Stomach (tissue), 9 donors: Measurements from ENCODE around the gene NEK4. TPM values are rescaled to one million over a fixed set of nuclear protein-coding genes. Genes with fewer than 3 reads are reported as not detected.

Source experiments
- DNase-seq, 2 donors: peaks; one replicate each; pipeline versions ENCODE4 v3.0.0 to v3.0.0-alpha.2; 2013 to 2019
- H3K27ac ChIP-seq, 5 donors: fragments of 200-600 bp in 4 of 5; sonication (generic) in 4 of 5; one replicate each; pipeline ENCODE4 v1.5.1; 2013 to 2019; ENCODE audit warnings: mild to moderate bottlenecking in 1 of 5, moderate library complexity in 1 of 5
- H3K27me3 ChIP-seq, 3 donors: fragments of 200-600 bp; sonication (generic); one replicate each; pipeline ENCODE4 v1.5.1; 2017 to 2019; ENCODE audit warnings: mixed run types in 1 of 3
- H3K36me3 ChIP-seq, 4 donors: fragments of 200-600 bp; sonication (generic); 1 replicate in 3 of 4; 2 replicates in 1 of 4; pipeline ENCODE4 v1.5.1; 2016 to 2019
- H3K4me1 ChIP-seq, 4 donors: fragments of 200-600 bp; sonication (generic); one replicate each; pipeline ENCODE4 v1.5.1; 2016 to 2019
- H3K4me3 ChIP-seq, 4 donors: fragments of 200-600 bp; sonication (generic) in 3 of 4; one replicate each; pipeline ENCODE4 v1.5.1; 2016 to 2019; ENCODE audit warnings: mild to moderate bottlenecking in 1 of 4
- H3K9me3 ChIP-seq, 4 donors: fragments of 200-600 bp; sonication (generic); one replicate each; pipeline ENCODE4 v1.5.1; 2016 to 2019
- EP300 ChIP-seq: sonication (generic); formaldehyde crosslinking; IDR thresholded peaks from one replicate; pipeline ENCODE4 v1.6.1; 2017; ENCODE audit warnings: antibody characterized with exemption
- POLR2A ChIP-seq, 4 donors: fragments of 450-650 bp; IDR thresholded peaks; one replicate each; pipeline ENCODE4 v1.6.1; 2016; ENCODE audit warnings: antibody characterized with exemption in 4 of 4, control low read depth in 2 of 4, mild to moderate bottlenecking in 1 of 4, moderate library complexity in 1 of 4
- POLR2AphosphoS5 ChIP-seq, 3 donors: sonication (generic); formaldehyde crosslinking; IDR thresholded peaks; one replicate each; pipeline ENCODE4 v1.6.1; 2016; ENCODE audit warnings: antibody characterized with exemption in 3 of 3
- WGBS, 5 donors: extraction: QIAGEN DNeasy Blood & Tissue Kit in 3 of 5; methylation state at CpG; one replicate each; pipeline versions ENCODE4 v1.1.5 to v1.1.7; 2013 to 2018; 5-methylcytosine and 5-hydroxymethylcytosine counted together
- intact Hi-C: fragments of 100-400 bp; cut with DNase I; formaldehyde crosslinking; loops from one replicate; pipeline ENCODE4 v1.15.1; 2023; ENCODE audit warnings: low total_unique reads
- polyA plus RNA-seq, 3 donors: library from polyadenylated mRNA; stranded (reverse); fragments of 200-250 nt; gene quantifications; one replicate each; pipeline ENCODE4 v1.2.3, GENCODE V29; 2013
- total RNA-seq, 5 donors: library from RNA; depleted of rRNA; stranded (reverse); fragments of >200 nt; gene quantifications; one replicate each; pipeline versions ENCODE4 v1.1.0 to v1.2.3, GENCODE V29; 2014 to 2016
- TF ChIP-seq, protein P1 (sequence below), 7 experiments: fragments of 450-650 bp in 4 of 7; fragments of 200-600 bp in 3 of 7; sonication (generic) in 3 of 7; IDR thresholded peaks; one replicate each; pipeline ENCODE4 v1.5.1; 2016 to 2019; ENCODE audit warnings: antibody characterized with exemption in 7 of 7, control low read depth in 2 of 7, mild to moderate bottlenecking in 1 of 7
- donor health status: healthy with polysubstance abuse.
- donor health status: Bipolar disorder and iron deficiency.
- donor health status: healthy.

Gene NEK4
- total and polyA plus RNA-seq, 8 donors, result 4.3 to 30.7 (median 12.6) TPM

DNA sequence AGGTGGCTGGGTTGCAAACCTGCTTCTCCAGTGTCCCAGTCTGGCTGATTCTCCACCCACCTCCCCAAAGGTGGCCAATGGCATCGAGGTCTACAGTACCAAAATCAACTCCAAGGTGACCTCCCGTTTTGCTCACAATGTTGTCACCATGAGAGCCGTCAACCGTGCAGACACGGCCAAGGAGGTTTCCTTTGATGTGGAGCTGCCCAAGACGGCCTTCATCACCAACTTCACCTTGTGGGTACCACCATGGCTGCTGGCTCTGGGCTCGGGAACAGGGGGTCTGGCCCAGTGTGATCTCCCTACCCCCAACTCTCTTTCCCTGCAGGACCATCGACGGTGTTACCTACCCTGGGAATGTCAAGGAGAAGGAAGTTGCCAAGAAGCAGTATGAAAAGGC, 25.7 kb upstream of the NEK4 start:
- Histone ChIP-seq H3K4me3 (no peak overlapping the region), H3K4me1 (peaks cover 0 to 14% (median 0%) of the 10 kb centered on the region in 4 donors), H3K9me3 (no peaks in the 10 kb centered on the region), H3K36me3 (no peaks in the 10 kb centered on the region), H3K27ac (no peak overlapping the region), H3K27me3 (no peaks in the 10 kb centered on the region)
- WGBS, 5 donors, result 67 to 95% (median 94%) methylated on average over 3 to 9 of the region's 9 CpGs
- DNase-seq, result no peak
- TF ChIP-seq EP300 (no peak), POLR2AphosphoS5 (IDR thresholded peaks at IDR 0.05) (no peak), POLR2A (IDR thresholded peaks at IDR 0.05) (no peak)
- TF ChIP-seq, protein P1, sequence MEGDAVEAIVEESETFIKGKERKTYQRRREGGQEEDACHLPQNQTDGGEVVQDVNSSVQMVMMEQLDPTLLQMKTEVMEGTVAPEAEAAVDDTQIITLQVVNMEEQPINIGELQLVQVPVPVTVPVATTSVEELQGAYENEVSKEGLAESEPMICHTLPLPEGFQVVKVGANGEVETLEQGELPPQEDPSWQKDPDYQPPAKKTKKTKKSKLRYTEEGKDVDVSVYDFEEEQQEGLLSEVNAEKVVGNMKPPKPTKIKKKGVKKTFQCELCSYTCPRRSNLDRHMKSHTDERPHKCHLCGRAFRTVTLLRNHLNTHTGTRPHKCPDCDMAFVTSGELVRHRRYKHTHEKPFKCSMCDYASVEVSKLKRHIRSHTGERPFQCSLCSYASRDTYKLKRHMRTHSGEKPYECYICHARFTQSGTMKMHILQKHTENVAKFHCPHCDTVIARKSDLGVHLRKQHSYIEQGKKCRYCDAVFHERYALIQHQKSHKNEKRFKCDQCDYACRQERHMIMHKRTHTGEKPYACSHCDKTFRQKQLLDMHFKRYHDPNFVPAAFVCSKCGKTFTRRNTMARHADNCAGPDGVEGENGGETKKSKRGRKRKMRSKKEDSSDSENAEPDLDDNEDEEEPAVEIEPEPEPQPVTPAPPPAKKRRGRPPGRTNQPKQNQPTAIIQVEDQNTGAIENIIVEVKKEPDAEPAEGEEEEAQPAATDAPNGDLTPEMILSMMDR (IDR thresholded peaks at IDR 0.05), result no peak
- intact Hi-C loops, result no loop called here

DNA sequence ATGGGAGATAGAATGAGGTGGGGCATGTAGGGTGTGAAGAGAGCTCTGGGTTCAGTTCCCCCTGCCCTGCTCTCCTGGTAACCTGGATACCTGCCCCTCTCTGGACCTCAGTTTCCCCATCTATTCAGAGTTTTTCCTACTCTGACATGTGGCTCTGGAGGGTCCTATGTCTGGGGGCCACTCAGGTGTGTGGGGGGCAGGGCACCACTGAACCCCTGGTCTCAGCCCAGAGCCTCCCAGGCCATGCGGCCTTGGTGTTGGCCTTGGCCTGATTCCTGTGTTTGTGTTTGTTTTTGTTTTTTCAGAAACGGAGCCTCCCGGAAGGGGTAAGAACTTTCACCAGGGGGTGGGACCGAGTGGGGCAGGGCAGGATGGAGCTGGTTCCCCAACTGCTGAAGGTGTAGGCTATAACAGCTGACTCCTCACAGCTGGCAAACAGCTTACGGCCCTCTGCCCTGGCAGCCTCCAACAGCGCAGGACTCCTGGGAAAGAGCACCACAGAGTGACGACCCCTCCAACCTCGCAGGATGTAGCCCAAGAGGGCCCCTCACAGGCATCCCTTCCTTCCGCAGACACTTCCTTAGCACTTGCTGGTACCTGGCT, 24.7 kb upstream of the NEK4 start:
- Histone ChIP-seq H3K27ac (no peak overlapping the region), H3K9me3 (no peaks in the 10 kb centered on the region), H3K27me3 (no peaks in the 10 kb centered on the region), H3K36me3 (no peaks in the 10 kb centered on the region), H3K4me1 (peaks cover 0 to 14% (median 0%) of the 10 kb centered on the region in 4 donors), H3K4me3 (no peak overlapping the region)
- intact Hi-C loops, result no loop called here
- TF ChIP-seq EP300 (no peak), POLR2A (IDR thresholded peaks at IDR 0.05) (no peak), POLR2AphosphoS5 (IDR thresholded peaks at IDR 0.05) (no peak)
- TF ChIP-seq, protein P1 (IDR thresholded peaks at IDR 0.05), result no peak
- DNase-seq, result no peak
- WGBS, 5 donors, result 39 to 56% (median 45%) methylated on average over 6 to 9 of the region's 9 CpGs

DNA sequence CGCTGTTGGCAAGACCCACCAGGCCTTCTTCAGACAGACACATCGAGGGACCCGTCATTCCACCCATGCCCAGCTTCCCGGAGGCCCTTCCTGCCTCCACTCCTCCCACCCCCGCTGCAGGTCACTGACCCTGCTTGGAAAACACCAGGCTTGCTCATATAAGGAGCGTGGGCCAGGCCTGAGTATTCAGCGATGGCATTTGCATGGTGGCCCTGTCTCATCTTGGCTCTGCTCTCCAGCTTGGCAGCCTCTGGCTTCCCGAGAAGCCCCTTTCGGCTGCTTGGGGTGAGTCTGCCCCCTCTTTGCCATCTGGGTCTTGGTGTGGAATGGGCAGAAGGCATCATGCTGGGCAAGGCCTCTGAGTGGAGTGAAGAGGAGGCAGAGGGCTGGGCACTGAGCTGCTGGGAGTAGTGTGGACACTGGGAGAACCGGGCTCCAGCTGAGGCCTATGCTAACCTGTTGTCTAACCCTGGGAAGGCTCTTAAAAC, 23.9 kb upstream of the NEK4 start, which contains the start of gene ITIH3:
ITIH3 (plus strand) TSS at position 185 of the 488 bp plus-strand sequence; CDS start at position 193, 8 bp downstream.
- H3K27ac ChIP-seq, result peak within 1 kb of the TSS in 1 of 5 donors; percentile 14
- intact Hi-C loops, result no loop called here
- TF ChIP-seq EP300 (no peak), POLR2AphosphoS5 (IDR thresholded peaks at IDR 0.05) (no peak), POLR2A (IDR thresholded peaks at IDR 0.05) (no peak)
- TF ChIP-seq, protein P1 (IDR thresholded peaks at IDR 0.05), result no peak
- H3K9me3 ChIP-seq, result no peaks in the 10 kb centered on the region
- no peak for DNase-seq
- peaks cover 0 to 14% (median 0%) of the 10 kb centered on the region in 4 donors for H3K4me1 ChIP-seq
- 71 to 83% (median 78%) methylated on average over 10 of the region's 10 CpGs for WGBS, 5 donors
- no peak within 1 kb of the TSS for H3K4me3 ChIP-seq
- H3K27me3 ChIP-seq, result no peaks in the 10 kb centered on the region
- no peaks in the 10 kb centered on the region for H3K36me3 ChIP-seq

- no peak for DNase-seq
- Histone ChIP-seq H3K27ac (peak overlapping the region in 1 of 5 donors; percentile 14), H3K4me3 (no peak overlapping the region), H3K9me3 (no peaks in the 10 kb centered on the region), H3K4me1 (peaks cover 0 to 14% (median 0%) of the 10 kb centered on the region in 4 donors), H3K27me3 (no peaks in the 10 kb centered on the region), H3K36me3 (no peaks in the 10 kb centered on the region)
- TF ChIP-seq, protein P1 (IDR thresholded peaks at IDR 0.05), result no peak
- TF ChIP-seq EP300 (no peak), POLR2AphosphoS5 (IDR thresholded peaks at IDR 0.05) (no peak), POLR2A (IDR thresholded peaks at IDR 0.05) (no peak)
- intact Hi-C loops, result no loop called here
- 73 to 80% (median 78%) methylated on average over 9 of the region's 9 CpGs for WGBS, 5 donors
Observed at GRCh38 chr3:52793702-52794611, 23.2 kb upstream of the NEK4 start.
